GM12872 (cell line): ENCODE measurements around the gene MLKL.

Experiments used
- TF ChIP-seq, protein P1 (sequence below): IDR thresholded peaks from 3 replicates; pipeline ENCODE4 v1.5.1; 2011; ENCODE audit warnings: low read depth, mild to moderate bottlenecking, low read length, moderate library complexity; ENCODE audit not compliant: insufficient read depth

Gene MLKL

DNA sequence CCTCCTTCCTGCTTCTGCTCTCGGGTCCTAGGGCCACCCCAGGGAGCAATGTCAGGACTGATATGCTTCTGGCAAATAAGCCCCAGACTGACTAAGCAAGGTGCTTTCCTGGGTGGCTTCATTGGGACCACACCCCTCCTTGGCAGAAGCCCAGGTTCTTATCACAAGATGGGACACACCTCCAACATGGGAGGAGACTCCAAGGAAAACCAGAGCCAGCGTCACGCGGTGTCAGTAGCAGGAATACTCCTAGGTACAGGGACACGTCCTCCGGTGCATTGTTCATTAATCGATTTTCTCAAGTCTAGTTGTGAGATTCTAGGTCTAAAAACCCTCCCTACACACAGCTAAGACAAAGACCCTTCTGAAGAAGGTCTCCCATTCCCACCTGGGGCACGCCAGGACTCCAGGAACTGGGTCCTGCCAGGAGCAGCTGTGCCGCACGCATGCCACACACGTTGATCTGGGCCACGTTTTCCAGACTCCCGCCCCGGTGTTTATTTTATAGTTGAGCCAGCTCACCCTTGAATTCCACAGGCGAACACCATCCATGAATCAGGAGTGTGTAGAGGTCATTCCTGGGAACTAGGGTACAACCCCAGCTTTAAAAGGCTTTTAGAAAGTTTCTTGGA lies 43.1 kb upstream of the MLKL start:
- TF ChIP-seq, protein P1, sequence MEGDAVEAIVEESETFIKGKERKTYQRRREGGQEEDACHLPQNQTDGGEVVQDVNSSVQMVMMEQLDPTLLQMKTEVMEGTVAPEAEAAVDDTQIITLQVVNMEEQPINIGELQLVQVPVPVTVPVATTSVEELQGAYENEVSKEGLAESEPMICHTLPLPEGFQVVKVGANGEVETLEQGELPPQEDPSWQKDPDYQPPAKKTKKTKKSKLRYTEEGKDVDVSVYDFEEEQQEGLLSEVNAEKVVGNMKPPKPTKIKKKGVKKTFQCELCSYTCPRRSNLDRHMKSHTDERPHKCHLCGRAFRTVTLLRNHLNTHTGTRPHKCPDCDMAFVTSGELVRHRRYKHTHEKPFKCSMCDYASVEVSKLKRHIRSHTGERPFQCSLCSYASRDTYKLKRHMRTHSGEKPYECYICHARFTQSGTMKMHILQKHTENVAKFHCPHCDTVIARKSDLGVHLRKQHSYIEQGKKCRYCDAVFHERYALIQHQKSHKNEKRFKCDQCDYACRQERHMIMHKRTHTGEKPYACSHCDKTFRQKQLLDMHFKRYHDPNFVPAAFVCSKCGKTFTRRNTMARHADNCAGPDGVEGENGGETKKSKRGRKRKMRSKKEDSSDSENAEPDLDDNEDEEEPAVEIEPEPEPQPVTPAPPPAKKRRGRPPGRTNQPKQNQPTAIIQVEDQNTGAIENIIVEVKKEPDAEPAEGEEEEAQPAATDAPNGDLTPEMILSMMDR = no peak

GRCh38 chr16:74743045-74743667 lies 42.5 kb upstream of the MLKL start:
- TF ChIP-seq, protein P1 = no peak

GRCh38 chr16:74742051-74742481 lies 41.4 kb upstream of the MLKL start:
- TF ChIP-seq, protein P1 = no peak

- TF ChIP-seq, protein P1 = no peak
These were observed 40.2 kb upstream of the MLKL start for GRCh38 chr16:74740795-74741304.

DNA sequence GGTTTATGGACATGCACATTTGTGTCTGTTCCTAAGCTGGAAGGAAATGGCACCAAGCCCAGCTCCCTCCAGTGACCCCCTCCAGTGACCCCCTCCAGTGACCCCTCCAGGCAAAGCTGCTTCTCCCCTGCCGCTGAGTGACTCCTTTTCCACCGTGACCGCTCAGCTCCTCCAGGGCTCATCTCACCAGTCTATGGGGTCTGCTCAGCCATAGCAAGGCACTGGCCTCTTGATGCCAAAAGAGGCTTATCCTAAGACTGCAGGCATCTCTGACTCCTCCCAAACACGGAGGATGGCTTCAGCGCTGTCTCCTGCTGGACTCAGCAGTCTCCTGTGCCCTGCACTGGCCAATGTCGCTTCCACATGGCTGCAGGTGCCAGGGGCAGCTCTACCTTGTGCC lies 38.6 kb upstream of the MLKL start:
- TF ChIP-seq, protein P1 = no peak

GRCh38 chr16:74738816-74739215 lies 38.2 kb upstream of the MLKL start:
- TF ChIP-seq, protein P1 = no peak

DNA sequence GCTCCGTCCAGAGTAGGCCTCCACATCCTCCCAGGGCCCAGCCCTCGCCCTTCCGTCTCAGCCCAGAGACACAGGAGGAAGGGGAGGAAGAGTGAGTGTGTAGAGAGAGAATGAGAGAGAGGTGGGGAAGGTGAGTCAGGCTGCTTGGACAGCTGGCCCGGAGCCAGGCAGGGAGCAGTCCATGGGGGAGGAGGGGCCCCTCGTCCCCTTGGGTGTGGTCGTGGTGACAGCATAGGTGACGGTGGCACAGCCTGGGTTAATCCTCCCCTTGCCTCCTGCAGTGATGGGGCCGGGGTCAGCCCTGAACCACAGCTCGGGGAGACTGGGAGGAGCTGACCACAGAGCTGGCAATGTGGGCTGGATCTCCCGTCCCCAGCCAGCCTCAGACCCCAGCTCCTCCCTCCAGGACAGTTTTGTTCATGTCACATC lies 37.5 kb upstream of the MLKL start:
- TF ChIP-seq, protein P1 = no peak
